HepG2 (cell line): ENCODE data around the gene ETFA. TPM values are rescaled to one million over a fixed set of nuclear protein-coding genes. Genes with fewer than 3 reads are reported as not detected.

ENCODE experiments used
- RERE ChIP-seq: IDR thresholded peaks from 2 replicates; pipeline ENCODE4 v1.6.1; 2016; ENCODE audit warnings: low read depth, missing genetic modification reagents, missing compliant biosample characterization
- ZBTB40 ChIP-seq, 2 experiments: fragments of 450-650 bp in 1 of 2; sonication (generic) in 1 of 2; formaldehyde crosslinking in 1 of 2; IDR thresholded peaks; 2 replicates each; pipeline versions ENCODE4 v1.6.1 to v1.8.0; 2016 to 2022; ENCODE audit warnings: antibody characterized with exemption in 1 of 2, mild to moderate bottlenecking in 1 of 2, missing genetic modification reagents in 1 of 2
- polyA plus RNA-seq, 8 experiments: library from polyadenylated mRNA; depleted of rRNA in 3 of 8; stranded (reverse) in 7 of 8; unstranded in 1 of 8; fragments of >200 nt; fragmentation: Illumina TruSeq in 4 of 8; extraction: Trizol in 4 of 8; gene quantifications; 2 replicates each; pipeline versions ENCODE4 v1.2.1 to v1.2.3, GENCODE V29; 2011 to 2016; ENCODE audit warnings: low read depth in 4 of 8, missing spikeins in 1 of 8, mixed read lengths in 1 of 8; ENCODE audit not compliant: insufficient read depth in 1 of 8
- total RNA-seq, 5 experiments: library from RNA; depleted of rRNA; stranded (reverse); fragments of >200 nt; fragmentation: Illumina TruSeq; extraction: Trizol; gene quantifications; 2 replicates each; pipeline ENCODE4 v1.2.3, GENCODE V29; 2016; ENCODE audit warnings: low read depth in 1 of 5

Gene ETFA
- total and polyA plus RNA-seq, 2 of the 13 experiments (the other 11 are each of a cell fraction or from before 2014, with no cell fraction given) = 291 to 396 TPM

GRCh38 chr15:76233921-76234320 lies 77.3 kb downstream of the ETFA start (continued):
- TF ChIP-seq ZBTB40 (IDR thresholded peaks at IDR 0.05) (no peak), ZBTB40 (CRISPR knock-in tag; IDR thresholded peaks at IDR 0.05) (no peak), RERE (no peak)
